GM12878 (cell line): ENCODE results near the gene PHF23. TPM values are rescaled to one million over a fixed set of nuclear protein-coding genes. Genes with fewer than 3 reads are reported as not detected.

ENCODE experiments used
- ATAC-seq: fragments of 200-7000 bp; cut with Tn5 transposase; 3 replicates; pipeline ENCODE4 v1.9.1; 2020; ENCODE audit warnings: mild to moderate bottlenecking, moderate library complexity
- BruUV-seq: library from RNA; stranded (reverse); fragments of 400-500 nt; replicated peaks from 2 replicates; lab custom pipeline; 2021; lab: Mats Ljungman, UMichigan
- CTCF ChIA-PET: fragments of 300-600 bp; sonication (Branson Sonifier 250); formaldehyde crosslinking; extraction: SDS; loops from one replicate; lab custom pipeline; 2021; ENCODE audit warnings: inconsistent platforms; lab: Yijun Ruan, JAX
- POLR2A ChIA-PET: fragments of 350-600 bp; formaldehyde crosslinking; extraction: SDS; loops from one replicate; lab custom pipeline; 2021; ENCODE audit warnings: inconsistent platforms; lab: Charles Lee
- RAD21 ChIA-PET: fragments of 300-600 bp; sonication (Branson Sonifier 250); formaldehyde crosslinking; loops from one replicate; lab custom pipeline; 2023; ENCODE audit warnings: antibody characterized with exemption; ENCODE audit not compliant: unreplicated experiment; lab: Charles Lee
- SMC1A ChIA-PET: fragments of 300-600 bp; sonication (Branson Sonifier 250); formaldehyde crosslinking; loops from one replicate; lab custom pipeline; 2023; ENCODE audit not compliant: unreplicated experiment, uncharacterized antibody; lab: Charles Lee
- DNase-seq: peaks from one replicate; pipeline ENCODE4 v3.0.0-alpha.2; 2011; ENCODE audit warnings: low read depth, low spot score
- FAIRE-seq: peaks from 3 replicates; lab custom pipeline; 2011; peaks lifted over from hg19 to GRCh38; lab: Jason Lieb, UNC
- H2AFZ ChIP-seq: 2 replicates; pipeline ENCODE4 v1.6.0; 2011; ENCODE audit warnings: low read depth, low read length, control low read depth; ENCODE audit not compliant: control insufficient read depth
- H3K27ac ChIP-seq: 2 replicates; pipeline ENCODE4 v1.5.1; 2011; ENCODE audit warnings: control low read depth; ENCODE audit not compliant: control insufficient read depth, insufficient read depth
- H3K27me3 ChIP-seq, 2 experiments: replicated peaks in 1 of 2; 2 replicates each; pipeline versions ENCODE4 v1.6.0 to v1.6.1; 2011; ENCODE audit warnings: low read length in 1 of 2; ENCODE audit not compliant: control insufficient read depth in 2 of 2, insufficient read depth in 2 of 2
- H3K36me3 ChIP-seq, 2 experiments: 2 replicates each; pipeline ENCODE4 v1.5.1; 2011; ENCODE audit warnings: low read length in 1 of 2; ENCODE audit not compliant: control insufficient read depth in 2 of 2, insufficient read depth in 2 of 2
- H3K4me1 ChIP-seq: 2 replicates; pipeline ENCODE4 v1.6.1; 2011; ENCODE audit warnings: mild to moderate bottlenecking, low read length, moderate library complexity, mixed read lengths; ENCODE audit not compliant: control insufficient read depth, insufficient read depth
- H3K4me2 ChIP-seq: 2 replicates; pipeline ENCODE4 v1.6.0; 2011; ENCODE audit warnings: control low read depth; ENCODE audit not compliant: control insufficient read depth, insufficient read depth
- H3K4me3 ChIP-seq: fragments of 200-600 bp; sonication (generic); 2 replicates; pipeline ENCODE4 v1.5.1; 2016
- H3K79me2 ChIP-seq: 2 replicates; pipeline ENCODE4 v1.6.0; 2011; ENCODE audit warnings: low read length; ENCODE audit not compliant: control insufficient read depth, insufficient read depth
- H3K9ac ChIP-seq: 2 replicates; pipeline ENCODE4 v1.8.0; 2011; ENCODE audit warnings: low read length, control low read depth, mixed read lengths; ENCODE audit not compliant: control insufficient read depth, insufficient read depth
- H3K9me3 ChIP-seq: replicated peaks from 3 replicates; pipeline ENCODE4 v1.5.1; 2011; ENCODE audit warnings: mild to moderate bottlenecking, low read length; ENCODE audit not compliant: control insufficient read depth, insufficient read depth
- H4K20me1 ChIP-seq: 2 replicates; pipeline ENCODE4 v1.6.0; 2011; ENCODE audit not compliant: control insufficient read depth, insufficient read depth
- CEBPB ChIP-seq, 2 experiments: fragments of 150-350 bp in 1 of 2; IDR thresholded peaks; 2 replicates each; pipeline ENCODE4 v1.6.1; 2012 to 2014; ENCODE audit warnings: low read depth in 2 of 2, low read length in 2 of 2, borderline replicate concordance in 1 of 2, inconsistent platforms in 1 of 2
- HDAC6 ChIP-seq: fragments of 200-600 bp; sonication (generic); IDR thresholded peaks from one replicate; pipeline ENCODE4 v1.8.0; 2017; ENCODE audit warnings: antibody characterized with exemption; ENCODE audit not compliant: unreplicated experiment
- NFYA ChIP-seq: IDR thresholded peaks from 2 replicates; pipeline ENCODE4 v1.6.1; 2011; ENCODE audit warnings: low read depth, mild to moderate bottlenecking, low read length, improper control_type of control experiment, borderline replicate concordance
- SIN3A ChIP-seq: IDR thresholded peaks from 2 replicates; pipeline ENCODE4 v1.6.1; 2012; ENCODE audit warnings: low read depth, low read length, improper control_type of control experiment
- SIX5 ChIP-seq: IDR thresholded peaks from 2 replicates; pipeline ENCODE4 v1.6.1; 2011; ENCODE audit warnings: mild to moderate bottlenecking, low read depth, low read length, moderate library complexity; ENCODE audit not compliant: severe bottlenecking
- TAF1 ChIP-seq: IDR thresholded peaks from 2 replicates; pipeline ENCODE4 v1.6.1; 2011; ENCODE audit warnings: mild to moderate bottlenecking, low read depth, low read length, borderline replicate concordance
- TCF7 ChIP-seq: IDR thresholded peaks from 2 replicates; pipeline ENCODE4 v1.6.1; 2014; ENCODE audit warnings: antibody characterized with exemption, borderline replicate concordance
- ZNF217 ChIP-seq: fragments of 450-650 bp; IDR thresholded peaks from 2 replicates; pipeline ENCODE4 v1.6.1; 2017; ENCODE audit warnings: antibody characterized with exemption, mild to moderate bottlenecking
- ZNF592 ChIP-seq: fragments of 450-650 bp; IDR thresholded peaks from 2 replicates; pipeline ENCODE4 v1.6.1; 2017; ENCODE audit warnings: mild to moderate bottlenecking, moderate library complexity
- ZZZ3 ChIP-seq: IDR thresholded peaks from 2 replicates; pipeline ENCODE4 v1.6.1; 2011; ENCODE audit warnings: low read depth; ENCODE audit not compliant: control insufficient read depth, insufficient read length
- WGBS: methylation state at CpG from one replicate; pipeline ENCODE4 v1.1.6; 2016; ENCODE audit warnings: low lambda C conversion rate; ENCODE audit not compliant: insufficient replicate concordance, insufficient coverage; ENCODE audit errors: missing lambda C conversion rate; 5-methylcytosine and 5-hydroxymethylcytosine counted together
- in situ Hi-C: fragments of 300-500 bp; cut with MboI; formaldehyde crosslinking; loops from 9 replicates; pipeline ENCODE4 v1.14.3; 2018; ENCODE audit warnings: mixed read lengths
- intact Hi-C: fragments of 100-400 bp; cut with micrococcal nuclease; formaldehyde crosslinking; loops from one replicate; pipeline ENCODE4 v1.14.2; 2022; ENCODE audit not compliant: unreplicated experiment
- polyA plus RNA-seq, 11 experiments: library from polyadenylated mRNA; depleted of rRNA in 4 of 11; unstranded in 6 of 11; stranded (reverse) in 5 of 11; fragments of >200 nt; fragmentation: Nextera tagmentation in 4 of 11; fragmentation: Illumina TruSeq in 1 of 11; extraction: Ambion mirVana in 4 of 11; extraction: Trizol in 1 of 11; gene quantifications; 1 replicate in 1 of 11; 2 replicates in 10 of 11; pipeline versions ENCODE4 v1.2.1 to v1.2.3, GENCODE V29; 2011 to 2016; ENCODE audit warnings: inconsistent platforms in 2 of 11, missing spikeins in 2 of 11, low read depth in 1 of 11
- total RNA-seq, 4 experiments: library from RNA; depleted of rRNA in 3 of 4; stranded (reverse); fragments of >200 nt in 3 of 4; fragmentation: Illumina TruSeq in 1 of 4; extraction: Trizol in 1 of 4; gene quantifications; 2 replicates each; pipeline versions ENCODE4 v1.2.1 to v1.2.3, GENCODE V29; 2013 to 2021

The PHF23 gene
- total and polyA plus RNA-seq, 10 of the 15 experiments (the other 5 are each of a cell fraction or from before 2014, with no cell fraction given) = 8.2 to 84.8 (median 32.6) TPM

DNA sequence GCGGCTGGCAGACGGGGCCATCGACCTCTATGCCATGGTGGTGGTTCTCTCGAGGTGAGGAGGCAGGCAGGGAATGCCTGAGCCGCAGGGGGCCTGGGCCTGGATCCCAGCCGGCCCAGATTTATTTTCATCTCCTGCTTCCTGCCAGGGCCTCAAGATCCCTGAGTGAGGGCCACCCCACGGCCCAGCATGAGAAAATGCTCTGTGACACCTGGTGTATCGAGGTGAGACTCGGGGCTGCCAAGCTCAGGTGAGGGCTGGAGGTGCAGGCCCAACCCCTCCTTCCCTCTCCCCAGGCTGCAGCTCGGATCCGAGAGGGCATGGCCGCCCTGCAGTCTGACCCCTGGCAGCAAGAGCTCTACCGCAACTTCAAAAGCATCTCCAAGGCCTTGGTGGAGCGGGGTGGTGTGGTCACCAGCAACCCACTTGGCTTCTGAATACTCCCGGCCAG is 14.6 kb downstream of the PHF23 start:
- POLR2A ChIA-PET = no interaction called here
- Histone ChIP-seq H3K9me3 (no peaks in the 10 kb centered on the region), H3K27ac (no peak overlapping the region), H3K9ac (no peak overlapping the region), H3K27me3 (no peaks in the 10 kb centered on the region), H3K4me2 (no peak overlapping the region), H2AFZ (no peak overlapping the region), H3K79me2 (peaks cover 13% of the 10 kb centered on the region), H3K36me3 (peaks cover 23 to 26% of the 10 kb centered on the region in 2 experiments), H3K4me3 (no peak overlapping the region), H3K4me1 (peaks cover 3% of the 10 kb centered on the region), H4K20me1 (no peaks in the 10 kb centered on the region)
- CTCF ChIA-PET = no interaction called here
- RAD21 ChIA-PET = no interaction called here
- in situ Hi-C loops (no loop called here), intact Hi-C loops (no loop called here)
- TF ChIP-seq TCF7 (no peak), ZZZ3 (no peak), NFYA (no peak), TAF1 (no peak), ZNF217 (no peak), ZNF592 (no peak), SIN3A (no peak), HDAC6 (no peak), CEBPB (IDR thresholded peaks at IDR 0.05; ENCODE audit: borderline replicate concordance in 1 of 2, low read depth in 2 of 2, low read length in 2 of 2) (no peak), SIX5 (no peak)
- BruUV-seq = TSS peak; percentile 69
- FAIRE-seq (no peak), DNase-seq (no peak), ATAC-seq (no peak)
- SMC1A ChIA-PET = interaction anchor here (1.2 kb wide), 1 partner anchor 25 kb away, joined by 3 read pairs; no protein-coding TSS in a partner anchor
- 84% methylated on average over 15 of the region's 15 CpGs for WGBS
